Measurements from ENCODE around the gene CPVL.

DNA sequence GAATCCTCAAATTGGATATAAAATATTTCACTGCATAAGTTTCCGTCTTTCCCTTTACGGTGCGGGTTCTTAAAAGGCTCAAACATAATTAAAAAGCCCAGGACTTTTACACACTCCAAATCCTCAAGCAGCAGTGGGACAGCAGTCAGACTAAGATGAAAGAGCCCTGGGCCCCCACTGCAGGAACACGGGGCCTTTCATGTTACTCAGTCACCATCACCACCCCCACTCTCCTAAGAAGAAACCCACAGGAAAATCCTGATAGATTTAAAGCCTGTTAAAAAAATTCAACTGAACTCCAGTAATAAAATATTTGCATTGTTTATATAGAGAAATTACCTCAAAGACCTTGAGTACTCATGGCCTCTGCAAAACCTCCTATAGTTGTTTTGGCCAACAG is 114.2 kb downstream of the CPVL start:
- TF ChIP-seq EZH2 (IDR thresholded peaks at IDR 0.05; ENCODE audit: borderline replicate concordance, low read length): no peak
- TF ChIP-seq, protein P1, sequence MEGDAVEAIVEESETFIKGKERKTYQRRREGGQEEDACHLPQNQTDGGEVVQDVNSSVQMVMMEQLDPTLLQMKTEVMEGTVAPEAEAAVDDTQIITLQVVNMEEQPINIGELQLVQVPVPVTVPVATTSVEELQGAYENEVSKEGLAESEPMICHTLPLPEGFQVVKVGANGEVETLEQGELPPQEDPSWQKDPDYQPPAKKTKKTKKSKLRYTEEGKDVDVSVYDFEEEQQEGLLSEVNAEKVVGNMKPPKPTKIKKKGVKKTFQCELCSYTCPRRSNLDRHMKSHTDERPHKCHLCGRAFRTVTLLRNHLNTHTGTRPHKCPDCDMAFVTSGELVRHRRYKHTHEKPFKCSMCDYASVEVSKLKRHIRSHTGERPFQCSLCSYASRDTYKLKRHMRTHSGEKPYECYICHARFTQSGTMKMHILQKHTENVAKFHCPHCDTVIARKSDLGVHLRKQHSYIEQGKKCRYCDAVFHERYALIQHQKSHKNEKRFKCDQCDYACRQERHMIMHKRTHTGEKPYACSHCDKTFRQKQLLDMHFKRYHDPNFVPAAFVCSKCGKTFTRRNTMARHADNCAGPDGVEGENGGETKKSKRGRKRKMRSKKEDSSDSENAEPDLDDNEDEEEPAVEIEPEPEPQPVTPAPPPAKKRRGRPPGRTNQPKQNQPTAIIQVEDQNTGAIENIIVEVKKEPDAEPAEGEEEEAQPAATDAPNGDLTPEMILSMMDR (conservative IDR thresholded peaks at IDR 0.05 in 1 of 2, IDR thresholded peaks at IDR 0.05 in 1 of 2; ENCODE audit: extremely low read depth in 1 of 2, insufficient read depth in 1 of 2, low read depth in 1 of 2, low read length in 2 of 2): no peak
